Activated naive CD8-positive, alpha-beta T cell treated with anti-CD3 and anti-CD28 coated beads, Interleukin-2, amount 10 ng/mL, durations not matched to agents 7 days and 5 days (primary cell): Measurements from ENCODE around the gene ZBTB16. TPM values are rescaled to one million over a fixed set of nuclear protein-coding genes. Genes with fewer than 3 reads are reported as not detected.

Experiments
- ATAC-seq: fragments of 150-1000 bp; cut with Tn5 transposase; one replicate; pipeline ENCODE4 v1.10.0; 2021; ENCODE audit warnings: low read depth, moderate library complexity
- POLR2A ChIA-PET: fragments of 350-600 bp; sonication (Branson Sonifier 250); formaldehyde crosslinking; loops from one replicate; lab custom pipeline; 2021; ENCODE audit warnings: antibody characterized with exemption; lab: Charles Lee
- DNase-seq: peaks from one replicate; pipeline ENCODE4 v3.0.0; 2021
- H3K27ac Mint-ChIP-seq: one replicate; pipeline ENCODE4 v1.8.0; 2022; ENCODE audit warnings: mild to moderate bottlenecking, mixed read lengths
- H3K27me3 Mint-ChIP-seq: one replicate; pipeline ENCODE4 v1.8.0; 2022; ENCODE audit warnings: mild to moderate bottlenecking, moderate library complexity, mixed read lengths
- H3K36me3 Mint-ChIP-seq: one replicate; pipeline ENCODE4 v1.8.0; 2021; ENCODE audit warnings: mild to moderate bottlenecking, mixed read lengths
- H3K4me1 Mint-ChIP-seq: one replicate; pipeline ENCODE4 v1.8.0; 2021; ENCODE audit warnings: mixed read lengths
- H3K4me3 Mint-ChIP-seq: one replicate; pipeline ENCODE4 v1.8.0; 2022; ENCODE audit warnings: mild to moderate bottlenecking, moderate library complexity, mixed read lengths
- H3K9me3 Mint-ChIP-seq: one replicate; pipeline ENCODE4 v1.8.0; 2021; ENCODE audit warnings: mixed read lengths
- total RNA-seq, 2 experiments: library from RNA; stranded (reverse); gene quantifications; one replicate each; pipeline ENCODE4 v1.2.3, GENCODE V29; 2021

ZBTB16 gene
- total RNA-seq, 2 experiments from 2014 or later = 13.1 to 14.6 TPM

- peaks cover 11% of the 10 kb centered on the region for H3K4me1 Mint-ChIP-seq
Measured at GRCh38 chr11:114094516-114094915, 35.0 kb downstream of the ZBTB16 start.

GRCh38 chr11:114095899-114096298 lies 36.4 kb downstream of the ZBTB16 start:
- POLR2A ChIA-PET = no interaction called here
- DNase-seq (no peak), ATAC-seq (no peak)
- H3K27me3 Mint-ChIP-seq = peaks cover 3% of the 10 kb centered on the region
- no peak overlapping the region for H3K4me3 Mint-ChIP-seq
- no peaks in the 10 kb centered on the region for H3K36me3 Mint-ChIP-seq
- no peak overlapping the region for H3K27ac Mint-ChIP-seq
- peaks cover 9% of the 10 kb centered on the region for H3K4me1 Mint-ChIP-seq
- no peaks in the 10 kb centered on the region for H3K9me3 Mint-ChIP-seq

More at GRCh38 chr11:114094516-114094915, 35.0 kb downstream of the ZBTB16 start:
- ATAC-seq (no peak), DNase-seq (no peak)
- H3K4me3 Mint-ChIP-seq = no peak overlapping the region
- H3K36me3 Mint-ChIP-seq = no peaks in the 10 kb centered on the region
- no peaks in the 10 kb centered on the region for H3K9me3 Mint-ChIP-seq
- H3K27ac Mint-ChIP-seq = no peak overlapping the region
- H3K27me3 Mint-ChIP-seq = peaks cover 4% of the 10 kb centered on the region
- POLR2A ChIA-PET = no interaction called here

GRCh38 chr11:114097832-114098231 lies 38.3 kb downstream of the ZBTB16 start:
- H3K4me1 Mint-ChIP-seq = peaks cover 13% of the 10 kb centered on the region
- POLR2A ChIA-PET = no interaction called here
- no peaks in the 10 kb centered on the region for H3K9me3 Mint-ChIP-seq
- peaks cover 4% of the 10 kb centered on the region for H3K36me3 Mint-ChIP-seq
- H3K27me3 Mint-ChIP-seq = peaks cover 6% of the 10 kb centered on the region
- H3K27ac Mint-ChIP-seq = no peak overlapping the region
- H3K4me3 Mint-ChIP-seq = no peak overlapping the region
- DNase-seq (no peak), ATAC-seq (no peak)

DNA sequence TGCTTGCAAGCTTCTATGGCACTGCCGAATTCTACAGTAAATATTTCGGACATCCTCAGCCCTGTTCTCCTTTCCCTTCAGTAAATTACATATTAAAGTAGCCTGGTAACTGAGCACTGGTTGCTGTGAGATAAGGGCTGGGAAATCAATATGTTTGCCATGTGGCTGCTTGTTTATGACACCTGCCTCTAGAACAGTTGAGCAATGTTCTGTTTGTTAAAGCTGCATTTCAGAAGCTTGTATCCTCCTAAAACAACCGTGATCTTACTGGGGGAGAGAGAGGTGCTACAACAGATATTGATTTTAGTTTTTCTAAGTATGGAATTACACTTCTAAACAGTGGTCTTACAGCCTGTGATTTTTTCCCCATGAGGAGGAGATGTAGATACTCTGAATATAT lies 39.4 kb downstream of the ZBTB16 start:
- POLR2A ChIA-PET = no interaction called here
- ATAC-seq (no peak), DNase-seq (no peak)
- Mint-ChIP-seq H3K27ac (no peak overlapping the region), H3K4me3 (no peak overlapping the region), H3K4me1 (peaks cover 24% of the 10 kb centered on the region), H3K36me3 (peaks cover 5% of the 10 kb centered on the region), H3K27me3 (peaks cover 6% of the 10 kb centered on the region), H3K9me3 (no peaks in the 10 kb centered on the region)

DNA sequence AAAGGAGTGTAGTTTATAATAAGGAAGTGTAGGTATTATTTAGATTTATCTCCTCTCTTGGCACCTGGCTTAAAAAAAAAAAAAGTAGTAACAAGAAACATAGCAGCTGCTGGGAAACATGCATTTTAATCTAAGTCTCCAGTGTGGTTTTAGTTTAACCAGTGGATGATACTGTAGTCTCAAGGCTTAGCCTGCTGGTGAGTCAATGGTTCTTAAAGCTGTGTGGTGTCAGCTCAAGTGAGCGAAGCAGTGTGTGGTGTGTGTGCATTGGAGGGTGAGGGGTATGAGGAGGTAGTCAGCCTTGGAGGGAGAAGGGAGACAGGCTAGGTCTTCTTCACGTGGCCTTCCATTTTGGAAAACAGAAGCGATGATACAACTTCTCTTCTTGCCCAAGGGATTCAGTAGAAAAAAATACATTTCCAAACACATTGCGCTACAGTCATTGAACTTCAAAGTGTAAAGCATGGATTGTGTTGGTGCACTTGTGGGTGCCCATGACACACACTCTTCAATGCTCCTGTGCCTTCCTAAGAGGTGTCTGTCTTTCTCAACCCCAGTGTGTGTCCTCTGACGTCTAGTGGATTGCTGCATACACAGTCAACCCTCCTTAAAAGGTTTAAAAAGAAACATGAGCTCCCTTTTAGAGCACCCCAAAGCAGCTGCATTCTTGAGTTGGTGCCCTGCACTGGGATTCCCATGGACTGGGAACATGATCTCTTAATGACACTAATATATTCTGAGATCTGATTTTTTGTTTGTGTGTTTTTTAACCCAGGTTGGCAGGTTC lies 40.1 kb downstream of the ZBTB16 start:
- DNase-seq (no peak), ATAC-seq (no peak)
- Mint-ChIP-seq H3K27ac (no peak overlapping the region), H3K4me3 (no peak overlapping the region), H3K27me3 (peaks cover 6% of the 10 kb centered on the region), H3K4me1 (peaks cover 30% of the 10 kb centered on the region), H3K9me3 (no peaks in the 10 kb centered on the region), H3K36me3 (peaks cover 5% of the 10 kb centered on the region)
- POLR2A ChIA-PET = interaction anchor here (0.7 kb wide), 1 partner anchor 21 kb away, joined by 3 read pairs; no protein-coding TSS in a partner anchor

DNA sequence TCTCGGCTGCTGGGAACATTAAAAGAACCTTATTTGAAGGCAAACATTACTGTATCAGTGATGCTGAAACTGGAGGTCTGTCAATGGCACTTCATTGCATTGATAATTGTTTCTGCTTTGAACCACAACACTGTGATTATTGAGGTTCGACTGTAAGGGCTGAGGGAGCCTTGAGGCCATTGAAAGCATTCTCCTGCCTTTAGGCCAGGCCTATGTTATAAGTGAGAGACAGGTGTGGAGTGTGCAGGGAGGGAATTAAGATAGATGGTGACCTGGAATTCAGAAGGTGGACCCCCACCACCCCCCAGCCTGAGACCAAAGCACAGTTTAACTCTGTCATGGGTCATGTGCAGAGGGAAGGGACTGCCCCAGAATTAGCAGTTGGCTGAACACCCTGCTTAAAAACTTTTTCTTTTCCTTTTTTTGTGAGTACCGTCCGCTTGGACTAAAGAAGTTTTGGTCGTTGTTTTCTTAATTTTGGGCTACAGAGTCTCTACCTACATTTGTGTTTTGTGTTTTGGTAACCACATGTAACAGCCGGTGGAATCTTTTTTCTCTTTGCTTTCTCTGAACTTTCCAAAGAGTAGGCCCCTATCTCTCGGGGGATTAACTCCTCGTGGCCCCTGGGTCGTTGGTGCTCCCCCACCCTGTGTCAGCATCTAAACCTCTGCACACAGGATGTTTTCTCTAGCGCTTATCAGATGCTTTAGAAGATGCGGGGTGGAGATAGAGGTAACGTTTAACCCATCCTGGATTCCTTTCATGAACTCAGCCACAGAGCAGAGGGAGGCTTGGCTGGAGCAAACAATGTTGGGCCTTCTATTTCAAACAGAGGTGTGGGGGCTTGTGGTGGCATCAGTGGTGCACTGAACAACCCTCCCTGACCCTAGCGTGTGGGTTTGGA lies 43.7 kb downstream of the ZBTB16 start:
- Mint-ChIP-seq H3K36me3 (peaks cover 5% of the 10 kb centered on the region), H3K4me3 (peak overlapping the region; percentile 62), H3K27ac (peak overlapping the region; percentile 80), H3K4me1 (peaks cover 32% of the 10 kb centered on the region), H3K27me3 (peaks cover 6% of the 10 kb centered on the region), H3K9me3 (no peaks in the 10 kb centered on the region)
- DNase-seq (no peak), ATAC-seq (peak; percentile 72)
- POLR2A ChIA-PET = no interaction called here

DNA sequence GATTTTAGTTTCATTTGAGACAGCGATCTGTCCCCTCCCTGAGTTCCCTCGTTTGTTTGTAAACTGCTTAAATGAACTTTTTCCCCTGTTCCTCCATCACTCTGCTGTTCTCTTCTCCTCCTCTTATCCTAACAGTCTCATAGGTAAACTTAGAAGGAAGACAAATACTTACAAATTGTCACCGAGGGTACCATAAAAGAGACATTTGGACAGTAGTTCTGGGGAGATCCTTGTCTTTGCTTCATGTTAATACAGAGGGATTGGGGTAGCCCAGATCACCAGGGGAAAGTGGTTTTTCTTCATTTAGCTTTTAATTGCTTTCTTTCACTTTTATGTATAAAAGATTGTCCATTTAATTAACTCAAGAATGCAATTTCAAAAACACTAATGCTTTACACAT lies 46.1 kb downstream of the ZBTB16 start:
- peaks cover 38% of the 10 kb centered on the region for H3K4me1 Mint-ChIP-seq
- peaks cover 21% of the 10 kb centered on the region for H3K27me3 Mint-ChIP-seq
- no peak for DNase-seq
- ATAC-seq = no peak
- H3K9me3 Mint-ChIP-seq = no peaks in the 10 kb centered on the region
- H3K4me3 Mint-ChIP-seq = no peak overlapping the region
- peaks cover 5% of the 10 kb centered on the region for H3K36me3 Mint-ChIP-seq
- POLR2A ChIA-PET = no interaction called here
- H3K27ac Mint-ChIP-seq = no peak overlapping the region

- ATAC-seq = no peak
- POLR2A ChIA-PET = no interaction called here
- Mint-ChIP-seq H3K4me3 (no peak overlapping the region), H3K27me3 (peaks cover 25% of the 10 kb centered on the region), H3K27ac (no peak overlapping the region), H3K4me1 (peaks cover 40% of the 10 kb centered on the region), H3K9me3 (no peaks in the 10 kb centered on the region), H3K36me3 (peaks cover 5% of the 10 kb centered on the region)
- no peak for DNase-seq
Measured at GRCh38 chr11:114106047-114106446, 46.5 kb downstream of the ZBTB16 start.

DNA sequence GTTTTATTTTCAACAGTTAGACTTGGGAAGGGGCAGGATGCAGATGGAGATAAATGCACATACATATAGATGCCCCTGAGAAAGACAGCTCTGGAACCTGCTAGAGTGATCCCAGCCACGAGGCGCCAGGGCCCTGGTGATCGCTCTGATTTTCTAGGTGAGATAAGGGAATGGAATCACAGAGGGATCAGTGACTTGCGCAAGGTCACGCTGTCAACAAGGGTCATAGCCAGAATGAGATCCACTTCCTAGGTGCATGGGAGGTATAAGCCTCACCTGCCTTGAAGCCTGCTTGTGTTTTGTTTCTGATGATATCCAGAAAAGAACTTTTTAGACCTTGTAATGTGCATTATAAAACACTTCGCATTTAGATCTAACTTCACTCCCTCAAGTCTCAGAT lies 47.5 kb downstream of the ZBTB16 start:
- peaks cover 45% of the 10 kb centered on the region for H3K4me1 Mint-ChIP-seq
- POLR2A ChIA-PET = no interaction called here

GRCh38 chr11:114108501-114109205 lies 49.1 kb downstream of the ZBTB16 start:
- Mint-ChIP-seq H3K4me3 (no peak overlapping the region), H3K27ac (no peak overlapping the region), H3K9me3 (no peaks in the 10 kb centered on the region), H3K27me3 (peaks cover 46% of the 10 kb centered on the region), H3K36me3 (no peaks in the 10 kb centered on the region), H3K4me1 (peaks cover 31% of the 10 kb centered on the region)
- POLR2A ChIA-PET = no interaction called here
- DNase-seq (no peak), ATAC-seq (no peak)

More for the DNA sequence above, 47.5 kb downstream of the ZBTB16 start:
- Mint-ChIP-seq H3K27me3 (peaks cover 32% of the 10 kb centered on the region), H3K9me3 (no peaks in the 10 kb centered on the region), H3K36me3 (peaks cover 2% of the 10 kb centered on the region), H3K4me3 (no peak overlapping the region), H3K27ac (no peak overlapping the region)
- no peak for ATAC-seq
- DNase-seq = no peak

GRCh38 chr11:114109206-114110090 lies 49.9 kb downstream of the ZBTB16 start:
- H3K4me1 Mint-ChIP-seq = peaks cover 25% of the 10 kb centered on the region
- no peaks in the 10 kb centered on the region for H3K9me3 Mint-ChIP-seq
- ATAC-seq = no peak
- peaks cover 52% of the 10 kb centered on the region for H3K27me3 Mint-ChIP-seq
- H3K4me3 Mint-ChIP-seq = no peak overlapping the region
- POLR2A ChIA-PET = no interaction called here
- DNase-seq = no peak
- H3K36me3 Mint-ChIP-seq = no peaks in the 10 kb centered on the region
- H3K27ac Mint-ChIP-seq = no peak overlapping the region

- Mint-ChIP-seq H3K4me3 (no peak overlapping the region), H3K9me3 (no peaks in the 10 kb centered on the region), H3K4me1 (peaks cover 22% of the 10 kb centered on the region), H3K27me3 (peaks cover 57% of the 10 kb centered on the region), H3K36me3 (no peaks in the 10 kb centered on the region), H3K27ac (no peak overlapping the region)
- ATAC-seq (no peak), DNase-seq (no peak)
- POLR2A ChIA-PET = no interaction called here
Measured at GRCh38 chr11:114110123-114110522, 50.6 kb downstream of the ZBTB16 start.
